PC-3 (cell line): ENCODE measurements around the gene NFKB1. TPM values are rescaled to one million over a fixed set of nuclear protein-coding genes. Genes with fewer than 3 reads are reported as not detected.

Experiments used
- ATAC-seq: fragments of 200-7000 bp; cut with Tn5 transposase; 2 replicates; pipeline ENCODE4 v1.9.1; 2020; ENCODE audit warnings: mild to moderate bottlenecking, moderate library complexity
- BruUV-seq: library from RNA; stranded (reverse); fragments of 400-500 nt; replicated peaks from 2 replicates; lab custom pipeline; 2021; lab: Mats Ljungman, UMichigan
- CTCF ChIA-PET: fragments of 300-600 bp; sonication (Branson Sonifier 250); formaldehyde crosslinking; loops from one replicate; lab custom pipeline; 2022; ENCODE audit warnings: antibody characterized with exemption; lab: Charles Lee
- POLR2A ChIA-PET: fragments of 300-600 bp; sonication (Branson Sonifier 250); formaldehyde crosslinking; loops from one replicate; lab custom pipeline; 2022; ENCODE audit warnings: antibody characterized with exemption; ENCODE audit not compliant: unreplicated experiment; lab: Charles Lee
- DNase-seq: peaks from one replicate; pipeline ENCODE4 v3.0.0-alpha.2; 2015
- H2AFZ ChIP-seq: fragments of 300-600 bp; sonication (generic); 2 replicates; pipeline ENCODE4 v1.6.0; 2016; ENCODE audit warnings: antibody characterized with exemption, low read length
- H3F3A ChIP-seq: fragments of 300-600 bp; sonication (generic); one replicate; pipeline ENCODE4 v1.6.0; 2017; ENCODE audit warnings: antibody characterized with exemption, low read length, control low read depth, mild to moderate bottlenecking; ENCODE audit not compliant: unreplicated experiment
- H3K27ac ChIP-seq: fragments of 300-600 bp; sonication (generic); 2 replicates; pipeline ENCODE4 v1.5.1; 2016; ENCODE audit warnings: mild to moderate bottlenecking, low read length
- H3K27me3 ChIP-seq: fragments of 300-600 bp; sonication (generic); 2 replicates; pipeline ENCODE4 v1.6.1; 2016; ENCODE audit warnings: low read length, mixed read lengths
- H3K36me3 ChIP-seq: fragments of 300-600 bp; sonication (generic); 2 replicates; pipeline ENCODE4 v1.6.1; 2016; ENCODE audit warnings: low read depth, mixed run types, low read length, mixed read lengths
- H3K4me1 ChIP-seq: fragments of 300-600 bp; sonication (generic); 2 replicates; pipeline ENCODE4 v1.5.1; 2016; ENCODE audit warnings: low read length; ENCODE audit not compliant: insufficient read depth
- H3K4me2 ChIP-seq: fragments of 300-600 bp; sonication (generic); 2 replicates; pipeline ENCODE4 v1.6.0; 2016; ENCODE audit warnings: low read length
- H3K4me3 ChIP-seq: fragments of 300-600 bp; sonication (generic); 2 replicates; pipeline ENCODE4 v1.5.1; 2016; ENCODE audit warnings: mild to moderate bottlenecking, low read length, mixed read lengths
- H3K79me2 ChIP-seq: fragments of 300-600 bp; sonication (generic); 2 replicates; pipeline ENCODE4 v1.6.1; 2017; ENCODE audit warnings: low read length, mixed read lengths
- H3K9ac ChIP-seq: fragments of 300-600 bp; sonication (generic); 2 replicates; pipeline ENCODE4 v1.6.0; 2016; ENCODE audit warnings: mild to moderate bottlenecking, low read length
- H3K9me2 ChIP-seq: fragments of 300-600 bp; sonication (generic); replicated peaks from 2 replicates; pipeline ENCODE4 v1.6.1; 2016; ENCODE audit warnings: mixed run types, low read length, mixed read lengths
- H3K9me3 ChIP-seq: fragments of 300-600 bp; sonication (generic); 2 replicates; pipeline ENCODE4 v1.6.1; 2016; ENCODE audit warnings: low read length, mixed read lengths
- H4K20me1 ChIP-seq: fragments of 300-600 bp; sonication (generic); 2 replicates; pipeline ENCODE4 v1.6.1; 2016; ENCODE audit warnings: low read length, mixed read lengths
- CTCF ChIP-seq: fragments of 300-600 bp; sonication (generic); conservative IDR thresholded peaks from 2 replicates; pipeline ENCODE4 v1.5.1; 2017; ENCODE audit warnings: antibody characterized with exemption, low read depth, mild to moderate bottlenecking, low read length
- EZH2 ChIP-seq: fragments of 300-600 bp; sonication (generic); IDR thresholded peaks from one replicate; pipeline ENCODE4 v1.6.1; 2017; ENCODE audit warnings: antibody characterized with exemption, mild to moderate bottlenecking, low read length; ENCODE audit not compliant: unreplicated experiment
- EZH2phosphoT487 ChIP-seq: fragments of 300-600 bp; sonication (generic); IDR thresholded peaks from 2 replicates; pipeline ENCODE4 v1.6.1; 2018; ENCODE audit warnings: mild to moderate bottlenecking, antibody characterized with exemption, low read length, borderline replicate concordance
- intact Hi-C: fragments of 100-400 bp; cut with micrococcal nuclease; formaldehyde crosslinking; loops from 2 replicates; pipeline ENCODE4 v1.9.0; 2023
- total RNA-seq: library from RNA; depleted of rRNA; stranded (reverse); fragments of >200 nt; gene quantifications from 2 replicates; pipeline ENCODE4 v1.2.3, GENCODE V29; 2014

The NFKB1 gene
- total RNA-seq, 1 experiment from 2014 or later, result 22.2 TPM

- Histone ChIP-seq H3K4me2 (no peak overlapping the region), H3K36me3 (no peaks in the 10 kb centered on the region), H2AFZ (no peak overlapping the region), H3K9me3 (no peaks in the 10 kb centered on the region), H3K9ac (no peak overlapping the region), H3K79me2 (no peaks in the 10 kb centered on the region), H4K20me1 (no peaks in the 10 kb centered on the region), H3K4me3 (no peak overlapping the region), H3K27ac (peak overlapping the region; percentile 93; the same call in 1 of the 2 replicates), H3K4me1 (peaks cover 49% of the 10 kb centered on the region), H3K27me3 (no peaks in the 10 kb centered on the region), H3K9me2 (no peaks in the 10 kb centered on the region), H3F3A (peaks cover 10% of the 10 kb centered on the region)
- POLR2A ChIA-PET, result no interaction called here
- CTCF ChIA-PET, result no interaction called here
- intact Hi-C loops, result no loop called here
- no TSS peak for BruUV-seq
- ATAC-seq, result no peak
- no peak for DNase-seq
- TF ChIP-seq CTCF, result no peak
- TF ChIP-seq EZH2, result no peak
- no peak for TF ChIP-seq EZH2phosphoT487
Observed at GRCh38 chr4:102629673-102630072, 128.5 kb downstream of the NFKB1 start.

- Histone ChIP-seq H3K27ac (no peak overlapping the region), H3K4me2 (no peak overlapping the region)
- POLR2A ChIA-PET, result no interaction called here
Observed at GRCh38 chr4:102631616-102632015, 130.5 kb downstream of the NFKB1 start.

More at GRCh38 chr4:102631616-102632015, 130.5 kb downstream of the NFKB1 start:
- no peak for TF ChIP-seq EZH2
- no peak for TF ChIP-seq EZH2phosphoT487
- no peak for TF ChIP-seq CTCF
- H3F3A ChIP-seq, result peaks cover 10% of the 10 kb centered on the region
- intact Hi-C loops, result no loop called here
- H3K9ac ChIP-seq, result no peak overlapping the region
- no peaks in the 10 kb centered on the region for H3K79me2 ChIP-seq
- BruUV-seq, result no TSS peak
- no peaks in the 10 kb centered on the region for H3K27me3 ChIP-seq
- ATAC-seq (no peak), DNase-seq (no peak)
- no peak overlapping the region for H2AFZ ChIP-seq
- H3K9me2 ChIP-seq, result no peaks in the 10 kb centered on the region
- no peaks in the 10 kb centered on the region for H3K36me3 ChIP-seq
- peaks cover 46% of the 10 kb centered on the region for H3K4me1 ChIP-seq
- no peak overlapping the region for H3K4me3 ChIP-seq
- no peaks in the 10 kb centered on the region for H3K9me3 ChIP-seq
- no peaks in the 10 kb centered on the region for H4K20me1 ChIP-seq
- CTCF ChIA-PET, result no interaction called here
